Pulmonary artery endothelial cell (primary cell): Measurements from ENCODE around the gene ZBTB5. TPM values are rescaled to one million over a fixed set of nuclear protein-coding genes. Genes with fewer than 3 reads are reported as not detected.
"Not testable (repeated sequence)": the region's sequence is repeated elsewhere in the genome, so short reads cannot be mapped to it uniquely, and the experiment has no call there.

Source experiments
- DNase-seq: peaks from one replicate; pipeline ENCODE4 v3.0.0-alpha.2; 2011; ENCODE audit warnings: low read depth, low spot score
- total RNA-seq: library from RNA; depleted of rRNA; stranded (reverse); fragments of >200 nt; gene quantifications from 2 replicates; pipeline ENCODE4 v1.2.3, GENCODE V29; 2014

The ZBTB5 gene
- total RNA-seq, 1 donor from 2014 or later, result 7.5 TPM

DNA sequence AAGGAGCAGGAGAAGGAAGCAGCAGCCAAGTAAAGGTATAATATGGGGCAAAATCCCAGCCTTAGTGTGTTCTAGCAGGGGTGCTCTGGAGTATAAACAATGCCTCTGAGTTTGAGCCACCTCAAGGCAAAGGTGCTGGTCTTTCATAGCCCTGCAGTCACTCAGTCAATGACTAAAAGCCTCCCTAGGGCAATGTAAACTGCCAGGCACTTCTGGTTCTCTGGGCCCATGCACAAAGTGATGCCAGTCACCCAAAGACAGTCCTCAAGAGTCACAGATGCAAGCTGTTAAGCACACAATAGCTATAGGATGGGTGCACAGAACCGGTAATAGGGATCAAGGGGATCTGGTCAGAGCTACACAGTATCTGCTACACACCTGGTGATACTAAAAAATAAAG lies 12.6 kb downstream of the ZBTB5 start:
- DNase-seq, result no peak

DNA sequence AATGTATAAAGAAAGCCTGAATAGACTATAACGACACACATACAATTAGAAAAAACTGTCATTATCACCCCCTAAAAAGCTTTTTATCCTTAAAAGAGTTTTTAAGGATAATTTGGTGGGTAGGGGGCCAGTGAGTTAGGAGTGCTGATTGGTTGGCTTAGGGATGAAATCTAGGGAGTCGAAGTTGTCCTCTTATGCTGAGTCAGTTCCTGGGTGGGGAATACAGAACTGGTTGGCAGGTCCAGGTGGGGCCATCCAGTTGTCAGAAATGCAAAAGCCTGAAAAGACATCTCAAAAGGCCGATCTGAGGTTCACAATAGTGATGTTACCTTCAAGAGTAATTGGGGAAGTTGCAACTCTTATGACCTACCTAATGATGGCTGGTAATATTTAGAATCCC lies 13.6 kb downstream of the ZBTB5 start:
- no peak for DNase-seq

DNA sequence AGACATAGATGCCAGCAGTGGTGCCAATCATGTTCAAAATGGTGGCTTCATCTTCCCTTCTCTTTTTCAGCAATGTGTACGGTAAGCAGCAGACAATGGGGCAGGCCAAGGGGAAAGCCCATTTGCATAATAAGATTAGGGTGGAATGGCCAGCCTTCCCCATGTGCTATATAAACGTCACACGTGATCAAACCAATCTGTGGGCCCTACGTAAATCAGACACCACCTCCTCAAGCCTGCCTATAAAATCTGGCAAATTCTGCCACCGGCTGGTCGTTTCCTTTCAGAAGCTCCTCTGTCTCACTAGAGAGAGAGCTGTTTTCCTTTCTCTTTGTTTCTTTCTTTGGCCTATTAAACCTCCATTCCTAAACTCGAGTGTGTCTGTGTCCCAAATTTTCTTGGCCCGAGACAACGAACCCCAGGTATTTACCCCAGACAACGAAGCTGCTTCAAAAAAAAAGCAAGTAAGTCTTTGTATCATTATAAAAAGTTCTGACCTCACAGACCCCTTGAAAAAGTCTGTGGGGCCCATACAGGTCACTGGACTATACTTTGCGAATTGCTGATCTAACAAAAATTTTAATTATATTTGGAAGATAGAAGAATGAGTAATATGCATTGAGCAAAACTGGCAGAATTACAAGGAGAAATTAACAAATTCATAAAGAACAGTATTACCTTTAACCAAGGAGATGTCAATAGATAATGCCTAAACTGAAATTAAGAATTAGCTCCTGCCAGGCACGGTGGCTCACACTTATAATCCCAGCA lies 15.2 kb downstream of the ZBTB5 start:
- no peak for DNase-seq

DNA sequence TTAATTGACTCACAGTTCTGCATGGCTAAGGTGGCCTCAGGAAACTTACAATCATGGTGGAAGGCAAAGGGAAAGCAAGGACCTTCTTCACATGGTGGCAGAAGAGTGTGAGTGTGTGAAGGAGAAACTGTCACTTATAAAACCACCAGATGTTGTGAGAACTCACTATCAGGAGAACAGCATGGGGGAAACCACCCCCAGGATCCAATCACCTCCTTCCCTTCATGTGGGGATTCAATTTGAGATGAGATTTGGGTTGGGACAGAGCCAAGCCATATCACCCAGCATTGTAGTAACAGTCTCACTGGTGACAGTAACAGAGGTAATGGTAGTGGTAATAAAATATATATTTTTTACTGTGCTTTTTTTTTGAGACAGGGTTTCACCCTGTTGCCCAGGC lies 18.1 kb downstream of the ZBTB5 start:
- DNase-seq, result no peak

DNA sequence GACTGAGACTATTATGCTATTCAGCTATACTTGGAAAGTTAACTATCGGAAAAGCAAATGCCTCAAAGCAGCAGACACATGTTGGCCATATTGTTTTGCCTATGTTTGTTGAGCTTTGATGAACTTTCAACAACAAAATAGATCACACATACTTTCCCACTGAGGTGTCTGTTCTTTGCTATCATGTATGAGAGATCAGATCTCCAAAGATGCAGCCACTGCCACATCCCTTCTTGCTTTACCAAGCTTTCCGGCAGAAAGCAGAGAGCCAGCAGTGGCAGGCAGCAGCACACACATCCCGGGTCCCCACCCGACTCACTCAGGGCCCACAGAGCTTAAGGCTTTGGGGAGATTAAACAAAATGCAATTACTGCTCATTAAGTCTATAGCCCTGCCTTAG lies 18.8 kb downstream of the ZBTB5 start:
- DNase-seq, result no peak

DNA sequence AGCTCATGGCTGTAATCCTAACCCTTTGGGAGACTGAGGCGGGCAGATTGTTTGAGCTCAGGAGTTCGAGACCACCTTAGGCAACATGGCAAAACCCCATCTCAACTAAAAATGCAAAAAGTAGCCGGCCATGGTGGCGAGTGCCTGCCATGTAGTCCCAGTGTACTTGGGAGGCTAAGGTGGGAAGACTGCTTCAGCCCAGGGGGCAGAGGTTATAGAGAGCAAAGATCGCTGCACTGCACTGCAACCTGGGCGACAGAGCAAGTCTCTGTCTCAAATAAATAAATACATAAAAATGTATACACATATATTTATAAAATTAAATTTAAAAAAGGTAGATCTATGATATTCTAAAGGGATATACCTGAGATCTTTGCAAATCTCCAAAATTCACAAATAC lies 19.4 kb downstream of the ZBTB5 start:
- DNase-seq, result no peak

DNA sequence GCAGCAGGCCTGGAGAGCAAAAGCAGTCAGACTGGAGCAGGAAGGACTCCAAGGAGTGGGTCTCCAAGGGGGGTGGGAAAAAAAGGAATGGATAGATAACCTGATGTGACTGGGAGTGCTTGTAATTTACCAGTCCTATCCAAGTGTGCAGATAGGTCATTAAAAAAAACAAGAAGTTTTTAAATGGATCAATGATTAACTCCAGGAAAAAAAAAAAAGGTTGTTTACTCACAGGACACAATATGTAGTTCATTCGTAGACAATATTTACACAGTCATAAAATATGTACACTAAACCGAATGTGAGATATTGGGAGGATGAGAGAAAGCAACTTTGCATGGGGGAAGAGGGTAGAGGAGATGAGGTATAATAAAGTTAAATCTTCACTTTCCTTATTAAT lies 20.4 kb downstream of the ZBTB5 start:
- DNase-seq, result no peak

DNA sequence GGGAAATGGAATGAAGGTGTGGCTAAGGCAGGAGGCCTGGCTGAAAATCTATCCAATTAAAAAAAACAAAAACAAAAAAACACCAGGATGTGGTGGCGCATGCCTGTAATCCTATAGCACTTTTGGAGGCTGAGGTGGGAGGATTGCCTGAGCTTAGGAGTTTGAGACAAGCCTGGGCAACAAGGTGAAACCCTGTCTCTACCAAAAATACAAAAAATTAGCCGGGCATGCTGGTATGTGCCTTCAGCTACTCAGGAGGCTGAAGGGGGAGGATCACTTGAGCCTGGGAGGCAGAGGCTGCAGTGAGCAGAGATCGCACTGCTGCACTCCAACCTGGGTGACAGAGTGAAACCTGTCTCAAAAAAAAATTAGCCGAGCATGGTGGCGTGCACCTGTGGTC lies 21.7 kb downstream of the ZBTB5 start:
- DNase-seq, result no peak

DNA sequence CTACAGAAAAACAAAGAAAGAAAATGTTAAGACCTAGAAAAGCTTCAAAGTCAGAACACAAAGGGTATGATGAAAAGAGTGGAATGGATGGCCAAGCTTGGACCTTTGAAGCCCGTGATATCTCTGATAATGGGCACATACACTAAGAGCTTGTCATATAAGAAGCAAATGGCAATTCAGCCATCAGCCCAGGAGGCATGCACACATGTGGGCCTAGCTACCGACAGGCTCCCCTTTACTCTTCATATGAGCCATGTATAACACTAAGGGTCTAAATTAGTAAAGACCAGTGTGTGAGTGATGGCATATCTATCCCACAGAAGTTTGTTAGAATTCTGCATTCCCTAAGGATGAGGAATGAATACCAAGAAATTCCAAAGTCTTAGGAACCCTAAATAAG lies 22.7 kb downstream of the ZBTB5 start:
- no peak for DNase-seq

DNA sequence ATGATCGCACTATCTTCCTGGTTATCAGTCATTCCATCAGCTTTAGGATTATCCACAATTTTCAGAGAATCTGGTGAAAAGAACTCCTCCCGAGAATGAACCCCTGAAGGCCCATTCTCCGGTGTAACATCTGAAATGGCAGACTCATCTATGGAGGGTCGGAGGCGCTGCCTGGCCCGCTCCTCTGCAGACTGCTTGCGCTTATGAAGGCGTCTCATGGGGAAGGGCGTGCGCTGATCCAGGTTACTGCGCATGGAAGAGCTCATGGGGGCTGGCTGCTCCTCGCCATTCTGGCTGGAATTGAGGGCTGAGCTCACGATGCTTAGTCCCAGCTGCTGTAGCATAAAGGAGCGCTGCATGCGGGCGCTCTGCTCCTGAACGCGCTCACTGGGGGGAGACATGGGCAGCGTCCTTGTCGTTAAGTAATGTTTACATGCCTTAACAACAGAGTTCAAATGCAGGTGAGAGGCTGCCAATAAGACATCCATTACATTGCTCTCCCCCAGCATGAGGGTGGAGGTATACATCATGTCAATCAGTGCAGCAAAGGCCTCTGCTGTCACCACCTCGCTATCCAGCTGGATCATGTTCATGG lies 23.4 kb downstream of the ZBTB5 start:
- no peak for DNase-seq

DNA sequence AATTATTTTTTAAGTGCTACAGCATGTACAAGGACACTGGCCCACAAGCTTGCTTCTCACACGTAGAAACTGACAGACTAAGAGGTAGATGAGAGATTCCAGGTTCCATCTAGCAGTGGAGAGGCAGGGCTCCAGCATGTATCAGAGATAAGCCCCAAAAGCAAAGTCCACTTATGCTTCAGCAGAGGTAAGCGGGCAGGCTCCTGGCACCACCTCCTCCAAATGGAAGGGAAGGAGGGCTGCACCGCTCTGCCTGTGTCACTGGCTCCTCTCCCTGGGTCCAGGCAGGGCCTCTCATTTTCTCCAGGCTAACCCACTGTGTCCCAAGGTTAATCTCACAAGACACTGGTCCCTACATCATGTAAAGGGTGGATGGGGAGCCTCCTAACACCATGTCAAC lies 26.9 kb downstream of the ZBTB5 start:
- no peak for DNase-seq

DNA sequence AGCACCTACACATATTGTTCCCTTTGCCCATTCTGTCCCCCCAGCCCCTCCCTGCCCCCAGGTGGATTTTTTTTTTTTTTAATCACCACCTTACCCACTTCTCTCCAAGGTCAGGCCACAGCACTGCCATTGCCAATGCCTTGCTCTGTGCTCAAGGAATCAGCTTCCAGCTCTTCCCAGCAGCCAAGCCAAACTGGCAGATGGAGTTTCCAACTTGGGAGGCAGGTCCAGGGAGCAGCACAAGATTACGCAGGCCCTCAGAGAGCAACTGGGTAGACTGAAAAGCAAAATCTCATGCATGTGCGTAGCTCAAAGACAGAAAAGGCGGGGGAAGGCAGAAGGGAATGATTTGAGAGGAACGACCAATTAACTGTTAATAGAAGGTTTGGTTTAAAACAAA lies 27.6 kb downstream of the ZBTB5 start:
- no peak for DNase-seq

DNA sequence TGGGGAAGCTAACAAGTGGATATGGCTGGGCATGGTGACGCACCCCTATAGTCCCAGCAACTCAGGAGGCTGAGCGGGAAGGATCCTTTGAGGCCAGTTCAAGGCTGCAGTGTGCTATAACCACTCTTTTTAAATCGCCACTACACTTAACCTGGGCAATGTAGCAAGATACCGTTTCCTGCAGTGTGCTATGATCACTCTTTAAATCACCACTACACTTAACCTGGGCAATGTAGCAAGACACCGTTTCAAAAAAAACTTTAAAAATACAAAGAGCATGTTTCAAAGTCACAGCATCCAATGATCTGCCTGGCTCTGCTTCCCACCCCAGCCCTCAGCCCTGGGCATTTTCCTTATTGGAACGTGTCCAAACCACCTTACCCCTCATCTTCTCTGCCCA lies 28.2 kb downstream of the ZBTB5 start:
- DNase-seq, result no peak

DNA sequence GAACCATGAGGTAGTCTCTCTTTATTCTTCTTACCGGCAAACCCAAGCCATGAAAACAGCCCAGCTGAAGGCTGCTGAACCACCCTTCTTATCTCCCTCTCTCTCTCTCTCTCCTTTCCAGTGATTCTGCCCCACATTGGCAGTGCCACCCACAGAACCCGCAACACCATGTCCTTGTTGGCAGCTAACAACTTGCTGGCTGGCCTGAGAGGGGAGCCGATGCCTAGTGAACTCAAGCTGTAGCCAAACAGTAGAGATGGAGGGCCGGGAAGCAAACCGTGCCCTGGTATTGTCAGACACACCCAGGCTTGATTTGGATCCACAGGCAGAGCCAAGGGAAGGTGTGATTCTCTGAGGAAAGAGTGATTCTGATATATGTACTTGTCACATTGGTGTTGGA lies 28.7 kb downstream of the ZBTB5 start:
- no peak for DNase-seq

DNA sequence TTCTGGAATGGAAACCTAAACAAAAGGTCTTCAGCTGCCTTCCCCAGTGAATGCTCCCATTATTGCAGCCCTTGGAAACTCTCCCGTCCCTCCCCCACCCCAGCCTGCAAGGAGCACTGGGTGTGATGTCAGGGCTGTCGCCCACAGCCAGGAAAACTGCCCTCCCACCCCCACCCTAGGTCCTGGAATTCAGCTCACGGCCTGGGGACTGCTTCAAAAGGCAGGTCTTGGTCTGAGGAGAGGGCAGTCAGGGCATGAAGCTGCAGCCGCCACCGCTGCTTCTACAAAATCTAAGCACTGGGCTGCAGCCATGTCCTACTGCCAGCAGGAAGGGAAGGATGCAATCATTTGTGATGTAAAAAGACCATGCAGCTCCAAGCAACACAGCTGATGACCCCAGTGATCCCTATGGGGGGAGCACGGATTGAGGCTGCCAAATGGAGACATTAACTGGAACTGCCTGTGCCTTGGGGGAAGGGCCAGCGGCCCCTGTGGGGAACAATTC lies 31.3 kb downstream of the ZBTB5 start:
- no peak for DNase-seq

DNA sequence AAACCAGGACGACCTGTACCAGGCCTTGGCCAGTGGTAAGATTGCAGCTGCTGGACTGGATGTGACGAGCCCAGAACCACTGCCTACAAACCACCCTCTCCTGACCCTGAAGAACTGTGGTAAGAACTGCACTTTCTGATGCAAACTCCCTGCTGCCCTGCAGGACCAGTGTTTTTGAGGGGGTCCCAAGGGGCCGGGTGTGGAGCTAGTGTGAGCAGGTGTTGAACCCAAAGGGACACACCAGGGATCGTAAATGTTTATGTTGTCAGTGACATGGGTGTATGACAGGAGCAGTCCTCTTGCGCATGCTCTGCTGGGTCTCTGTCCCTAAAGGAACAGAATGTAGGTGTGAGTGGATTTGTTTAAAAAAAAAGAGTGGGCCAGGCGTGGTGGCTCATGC lies 33.2 kb downstream of the ZBTB5 start:
- no peak for DNase-seq

DNA sequence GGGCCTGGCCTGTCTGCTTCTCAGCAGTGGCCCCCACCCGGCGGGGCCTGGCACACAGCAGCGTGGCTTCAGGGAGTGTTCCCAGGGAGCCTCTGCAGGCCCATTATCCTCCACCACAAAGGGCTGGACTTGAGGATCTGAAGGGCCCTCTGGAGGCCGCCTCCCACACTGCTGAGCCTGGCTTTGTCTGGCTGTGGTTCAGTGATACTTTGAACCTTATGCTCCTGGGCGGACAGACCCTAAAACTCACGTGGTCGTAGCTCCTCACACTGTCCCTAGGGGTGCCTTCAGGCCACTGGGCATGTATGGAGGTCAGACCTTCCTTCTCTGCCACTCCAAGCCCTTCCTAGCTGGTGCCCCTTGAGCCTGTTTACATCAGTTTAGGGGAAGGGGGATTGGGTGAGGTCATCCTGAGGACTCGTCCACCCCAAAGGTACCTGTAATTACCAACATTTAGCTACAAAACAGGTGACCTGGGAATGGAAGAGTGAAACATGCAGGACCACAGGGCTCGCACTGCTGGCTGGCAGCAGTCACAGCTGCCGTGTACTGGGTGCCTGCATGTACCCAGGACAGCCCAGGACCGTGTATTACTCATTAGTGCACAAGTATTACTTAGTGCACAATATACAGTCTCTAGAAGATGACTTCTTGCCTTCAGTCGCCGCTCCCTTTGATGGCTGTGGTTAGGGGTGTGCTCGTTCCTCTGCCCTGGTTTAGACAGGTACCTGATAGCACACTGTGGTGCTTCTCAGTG lies 34.2 kb downstream of the ZBTB5 start:
- DNase-seq, result no peak

DNA sequence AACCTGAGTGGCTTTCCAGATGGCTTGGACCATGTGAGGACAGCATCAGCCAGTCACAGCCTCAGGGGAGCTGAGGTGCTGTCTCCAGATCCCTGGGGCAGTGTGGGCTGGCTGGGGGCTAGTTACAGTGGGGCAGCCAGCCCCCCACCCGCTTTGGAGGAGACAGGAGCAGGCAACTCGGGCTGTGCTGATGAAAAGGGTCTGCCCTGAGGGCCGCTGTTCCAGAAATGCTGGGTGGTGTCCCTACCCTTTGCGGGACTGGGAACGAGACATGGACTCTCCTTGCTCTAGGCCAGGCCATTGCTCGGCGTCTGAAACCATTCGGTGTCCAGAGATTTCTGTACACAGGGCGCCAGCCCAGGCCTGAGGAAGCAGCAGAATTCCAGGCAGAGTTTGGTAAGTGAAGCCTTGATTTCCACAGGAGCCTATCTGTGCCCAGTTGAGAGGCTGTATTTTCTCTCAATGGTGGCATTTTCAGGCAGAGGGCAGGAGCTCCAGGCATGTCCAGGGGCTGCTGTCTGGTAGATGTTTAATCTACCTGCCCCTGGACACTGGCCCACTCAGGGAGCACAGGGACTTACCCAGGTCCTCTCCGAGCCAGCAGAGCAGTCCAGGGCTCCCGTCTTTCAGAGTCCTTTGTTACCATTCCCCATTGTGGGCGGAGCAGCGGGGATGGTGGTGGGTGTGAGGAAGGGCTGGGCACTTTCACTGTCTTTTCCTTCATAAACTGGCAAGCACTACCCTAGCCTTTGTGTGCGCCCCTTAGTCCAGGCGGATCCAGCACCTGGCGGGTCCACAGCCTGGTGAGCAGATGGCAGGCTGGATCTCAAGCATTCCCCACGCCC lies 35.6 kb downstream of the ZBTB5 start:
- no peak for DNase-seq

DNA sequence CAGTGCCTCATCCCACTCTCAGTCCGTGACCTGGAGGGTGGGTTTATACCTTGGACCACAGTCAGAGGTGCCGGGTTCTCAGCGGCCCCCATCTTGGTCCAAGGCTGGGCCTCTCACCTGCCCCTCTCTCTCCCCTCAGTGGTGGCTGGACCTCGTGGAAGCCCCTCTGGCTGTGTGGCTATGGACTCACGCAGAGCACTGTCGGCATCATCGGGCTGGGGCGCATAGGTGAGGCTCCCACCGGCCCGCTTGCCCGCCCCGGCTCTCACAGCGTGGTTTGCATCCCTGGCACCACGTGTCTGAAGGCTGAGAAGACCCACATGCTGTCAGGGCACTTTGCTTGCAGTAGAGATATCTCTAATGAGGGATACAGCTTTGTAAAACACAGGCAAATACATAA lies 36.9 kb downstream of the ZBTB5 start:
- DNase-seq, result no peak

DNA sequence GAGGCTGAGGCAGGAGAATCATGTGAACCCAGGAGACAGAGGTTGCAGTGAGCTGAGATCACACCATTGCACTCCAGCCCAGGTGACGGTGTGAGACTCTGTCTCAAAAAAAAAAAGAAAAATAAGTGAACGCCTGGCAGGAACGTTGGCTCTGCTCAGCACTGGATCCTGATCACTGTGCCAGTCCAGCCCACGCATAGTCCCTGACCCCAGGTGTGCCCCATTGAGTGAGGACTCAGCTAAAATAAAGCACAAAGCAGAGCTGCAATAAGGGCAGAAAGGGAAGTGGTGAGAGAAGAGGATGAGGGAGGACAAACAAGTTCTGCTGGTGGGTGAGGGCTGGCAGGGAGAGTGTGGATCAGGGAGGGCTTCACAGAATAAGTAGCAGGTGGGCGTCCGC lies 38.4 kb downstream of the ZBTB5 start:
- no peak for DNase-seq

DNA sequence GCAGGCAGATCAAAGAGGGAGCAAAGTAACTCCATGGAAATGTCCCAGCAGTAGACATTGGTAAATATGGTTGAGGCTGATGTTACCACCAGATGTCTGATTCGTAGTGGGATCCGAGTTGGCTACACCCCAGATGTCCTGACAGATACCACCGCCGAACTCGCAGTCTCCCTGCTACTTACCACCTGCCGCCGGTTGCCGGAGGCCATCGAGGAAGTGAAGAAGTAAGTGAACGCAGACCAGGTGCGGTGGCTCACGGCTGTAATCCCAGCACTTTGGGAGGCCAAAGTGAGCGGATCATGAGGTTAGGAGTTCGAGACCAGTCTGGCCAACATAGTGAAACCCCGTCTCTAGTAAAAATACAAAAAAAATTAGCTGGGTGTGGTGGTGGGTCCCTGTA lies 38.8 kb downstream of the ZBTB5 start:
- DNase-seq, result not testable (repeated sequence)

DNA sequence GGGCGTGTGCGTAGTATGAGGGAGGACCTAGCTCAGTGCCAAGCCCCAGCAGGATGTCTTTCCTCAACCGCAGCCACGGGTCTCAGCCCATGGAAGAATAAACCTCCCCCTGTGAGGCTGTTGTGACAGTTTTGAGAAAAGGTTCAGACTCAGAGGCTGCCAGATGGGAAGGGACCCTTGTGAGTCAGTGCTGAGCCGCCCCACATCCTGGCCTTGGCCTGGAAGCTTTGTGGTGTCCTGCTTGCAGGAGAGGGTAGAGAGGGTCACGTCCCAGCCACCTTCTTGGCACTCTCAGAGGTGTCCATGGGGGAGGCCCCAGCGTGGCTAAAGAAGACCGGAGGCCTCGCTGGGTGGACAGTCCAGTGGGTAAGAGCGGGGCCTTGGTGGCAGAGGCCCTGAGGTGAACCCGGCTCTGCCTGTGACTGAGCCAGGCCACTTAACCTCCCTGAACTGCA lies 39.9 kb downstream of the ZBTB5 start:
- DNase-seq, result no peak
